Measurements from ENCODE around the gene CDKN2AIPNL.
"Not testable (repeated sequence)": the region's sequence is repeated elsewhere in the genome, so short reads cannot be mapped to it uniquely, and the experiment has no call there.

The CDKN2AIPNL gene

GRCh38 chr5:134396274-134396673, 15.4 kb downstream of the CDKN2AIPNL start:
- DNase-seq, result no peak

GRCh38 chr5:134394932-134395331, 16.7 kb downstream of the CDKN2AIPNL start:
- no peak for DNase-seq

GRCh38 chr5:134392301-134392700, 19.4 kb downstream of the CDKN2AIPNL start:
- DNase-seq, result no peak

GRCh38 chr5:134387443-134387842, 24.2 kb downstream of the CDKN2AIPNL start:
- DNase-seq, result no peak

DNA sequence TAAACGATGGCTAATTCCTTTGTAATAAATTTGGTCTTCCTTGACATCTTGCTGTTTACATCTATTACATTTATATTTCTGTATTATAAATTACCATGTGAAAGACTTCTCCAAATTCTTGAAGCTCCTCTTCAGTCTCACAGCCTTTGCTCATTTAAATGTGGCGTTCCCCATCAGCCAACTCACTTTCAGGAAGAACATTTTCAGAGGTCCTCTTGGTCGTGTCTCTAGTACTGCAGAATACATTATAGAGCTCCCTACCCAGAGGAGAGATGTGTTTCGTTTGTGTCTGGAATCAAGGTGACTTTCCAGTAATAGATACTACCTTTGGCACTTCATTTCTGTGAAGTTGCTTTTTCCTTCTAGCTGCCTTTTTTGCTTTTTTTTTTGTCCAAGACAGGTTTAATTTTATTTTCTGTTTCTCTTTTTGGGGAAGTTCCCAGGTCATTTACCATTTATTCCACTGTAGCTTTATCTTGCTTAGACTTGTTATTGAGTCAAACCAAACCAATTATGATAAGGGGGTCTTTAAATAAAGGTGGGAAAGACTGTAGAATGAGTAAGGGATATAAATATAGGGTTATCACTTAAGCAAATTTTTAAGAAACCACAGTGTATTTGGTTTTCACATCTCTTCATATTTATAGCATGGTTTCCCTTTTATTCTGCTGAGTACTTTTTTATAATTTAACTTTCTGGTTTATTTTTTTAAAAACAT, 27.5 kb downstream of the CDKN2AIPNL start:
- no peak for DNase-seq

GRCh38 chr5:134382204-134382603, 29.5 kb downstream of the CDKN2AIPNL start:
- DNase-seq, result not testable (repeated sequence)

DNA sequence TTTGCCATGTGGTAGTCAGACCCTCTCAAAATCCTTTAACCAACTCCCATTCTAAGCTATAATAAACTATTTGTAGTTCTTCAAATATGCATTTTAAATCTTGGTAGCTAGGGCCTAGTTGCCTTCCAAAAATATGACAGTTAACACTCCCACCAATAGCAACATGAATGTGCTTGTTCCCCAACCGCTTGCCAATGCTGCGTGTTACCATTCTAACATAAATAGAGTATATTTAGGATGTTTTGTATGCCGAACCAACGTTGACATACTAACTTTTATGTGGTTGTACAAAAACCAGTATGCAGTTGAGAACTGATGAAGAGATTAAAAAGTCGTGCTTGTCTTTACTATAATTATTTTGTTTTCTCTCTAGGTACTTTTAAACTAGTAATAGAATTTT, 31.3 kb downstream of the CDKN2AIPNL start:
- DNase-seq, result no peak

DNA sequence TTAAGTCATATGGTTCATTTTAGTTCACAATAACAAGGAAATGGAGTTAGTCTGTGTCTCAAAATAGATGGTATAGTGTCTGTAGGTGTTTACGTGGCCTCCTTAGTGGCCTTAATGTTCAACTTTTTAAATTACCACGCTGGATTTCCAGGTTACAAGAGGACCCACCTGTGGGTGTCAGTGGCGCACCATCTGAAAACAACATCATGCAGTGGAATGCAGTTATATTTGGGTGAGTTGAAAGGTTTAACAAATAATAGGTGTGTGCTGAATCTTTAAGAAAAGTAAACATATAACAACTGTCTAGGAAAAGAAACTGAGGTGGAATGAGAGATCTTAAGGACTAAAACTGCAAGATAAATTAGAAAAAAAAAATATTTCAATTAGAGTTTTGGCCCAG, 37.4 kb downstream of the CDKN2AIPNL start:
- no peak for DNase-seq

GRCh38 chr5:134373633-134374032, 38.0 kb downstream of the CDKN2AIPNL start:
- not testable (repeated sequence) for DNase-seq

DNA sequence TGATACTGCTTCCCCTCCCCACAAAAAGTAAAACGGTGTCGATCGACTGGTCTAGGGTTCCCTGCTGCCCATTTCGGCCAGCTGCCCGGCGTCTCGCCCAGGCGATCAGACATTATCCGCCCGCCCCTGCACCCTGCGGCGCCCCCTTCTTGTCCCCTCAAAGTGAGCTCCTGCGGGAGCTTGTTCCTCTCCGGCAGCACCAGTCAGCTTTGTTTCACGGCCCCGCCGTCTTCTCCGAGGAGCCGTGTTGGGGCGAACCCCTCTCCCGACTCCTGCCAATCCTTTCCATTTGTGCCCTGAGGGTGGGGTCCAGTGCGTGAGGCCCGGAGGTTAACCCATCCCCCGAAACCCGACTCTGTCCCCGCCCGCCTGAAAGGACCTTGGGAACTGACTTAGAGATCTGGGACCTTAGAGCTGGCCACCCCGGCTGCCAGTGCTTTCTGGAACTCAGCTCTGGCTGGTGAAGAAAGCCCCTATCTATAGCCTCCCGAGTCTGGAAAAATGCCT, 39.8 kb downstream of the CDKN2AIPNL start:
- no peak for DNase-seq

DNA sequence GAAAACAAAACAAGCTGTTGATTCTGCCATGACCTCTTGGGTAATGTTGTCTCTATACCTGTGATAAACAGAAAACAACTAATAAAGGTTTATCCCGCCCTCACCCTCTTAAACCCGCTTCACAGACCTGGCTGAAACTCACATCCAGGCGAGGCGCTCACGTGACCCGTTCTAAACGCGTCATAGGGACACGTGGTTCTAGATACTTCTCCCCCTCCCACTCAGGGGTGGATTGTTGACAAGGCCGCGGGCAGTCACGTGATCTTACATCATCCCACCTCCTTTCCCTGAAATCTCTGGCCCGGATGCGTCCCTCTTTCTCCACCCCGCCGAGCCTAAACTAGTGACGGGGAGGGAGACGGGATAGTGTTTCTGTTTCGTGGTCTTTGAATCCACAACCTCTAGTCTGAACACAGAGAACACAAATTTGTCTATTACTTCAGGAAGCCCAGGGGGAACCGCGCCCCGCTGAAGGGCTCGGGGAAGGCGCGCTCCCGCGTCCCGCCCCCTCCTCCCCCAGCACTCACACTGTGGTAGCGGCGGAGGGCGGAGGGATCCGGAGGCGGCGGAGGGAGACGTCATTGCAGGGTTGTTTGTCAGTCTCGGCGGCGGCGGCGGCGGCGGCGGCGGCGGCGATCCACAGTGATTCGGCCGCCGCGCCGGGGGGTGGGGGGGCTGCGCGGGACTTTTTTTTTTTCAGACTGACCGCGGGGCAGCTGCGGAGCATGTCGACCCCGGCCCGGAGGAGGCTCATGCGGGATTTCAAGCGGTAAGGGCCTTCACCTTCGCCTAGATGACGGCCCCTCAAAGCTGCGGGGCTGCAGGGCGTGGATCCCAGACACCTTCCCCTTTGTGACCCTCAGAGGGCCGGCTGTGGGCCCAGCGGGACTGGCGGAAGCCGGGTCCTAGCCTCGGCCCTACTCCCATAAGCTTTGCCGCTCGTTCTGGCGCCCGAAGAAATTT, 40.5 kb downstream of the CDKN2AIPNL start, which contains the start of gene UBE2B:
Gene UBE2B, plus strand, starts transcription at position 699 of the 963 bp plus-strand sequence. Its CDS starts 27 bp downstream, at position 726.
- DNase-seq, result peak; percentile 94

- DNase-seq, result no peak
Measured at GRCh38 chr5:134370311-134370870, 41.3 kb downstream of the CDKN2AIPNL start.

DNA sequence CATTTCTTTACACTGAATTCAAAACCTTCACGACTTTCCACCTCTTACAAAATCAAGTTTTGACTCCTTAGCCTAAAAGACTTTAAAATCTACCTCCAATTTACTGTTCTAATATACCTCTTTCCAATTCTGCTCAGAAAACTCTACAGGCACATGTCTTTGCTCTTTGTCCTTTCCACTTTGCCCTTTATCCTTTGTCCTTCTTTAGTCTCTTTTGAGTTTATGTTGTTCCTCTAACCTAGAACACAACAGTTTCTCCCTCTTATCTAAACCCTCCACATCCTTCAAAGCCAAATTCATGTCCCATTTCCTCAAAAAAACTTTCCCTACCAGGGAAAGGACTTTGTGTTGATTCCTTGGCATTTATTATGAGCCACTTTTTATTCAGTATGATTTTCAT, 46.1 kb downstream of the CDKN2AIPNL start:
- DNase-seq, result no peak

- no peak for DNase-seq
Measured at GRCh38 chr5:134355681-134356080, 56.0 kb downstream of the CDKN2AIPNL start.

All from NCI-H2029 treated with DMSO at 0.1 percent for 48 hours (cell line).